HG03575 (cell line): ENCODE results near the gene TCN2.
"Not testable (repeated sequence)": the region's sequence is repeated elsewhere in the genome, so short reads cannot be mapped to it uniquely, and the experiment has no call there.

Experiments
- ATAC-seq: cut with Tn5 transposase; IDR thresholded peaks from one replicate; pipeline ENCODE4 v1.9.1; 2021; ENCODE audit not compliant: unreplicated experiment, insufficient number of reproducible peaks, low FRiP score; ENCODE audit errors: extremely low read depth

Gene TCN2

GRCh38 chr22:30574997-30575671, 31.8 kb upstream of the TCN2 start:
- no peak for ATAC-seq

- ATAC-seq: no peak
Observed at GRCh38 chr22:30575859-30576258, 31.1 kb upstream of the TCN2 start.

GRCh38 chr22:30578481-30578880, 28.5 kb upstream of the TCN2 start:
- ATAC-seq: no peak

- ATAC-seq: no peak
Observed at GRCh38 chr22:30580896-30581295, 26.1 kb upstream of the TCN2 start.

- no peak for ATAC-seq
Observed at GRCh38 chr22:30582051-30582450, 24.9 kb upstream of the TCN2 start.

- no peak for ATAC-seq
Observed at GRCh38 chr22:30582788-30583545, 24.0 kb upstream of the TCN2 start.

- no peak for ATAC-seq
Observed at GRCh38 chr22:30584441-30584840, 22.5 kb upstream of the TCN2 start.

GRCh38 chr22:30586414-30586813, 20.6 kb upstream of the TCN2 start:
- no peak for ATAC-seq

GRCh38 chr22:30591191-30591587, 15.8 kb upstream of the TCN2 start:
- no peak for ATAC-seq

GRCh38 chr22:30591588-30592359, 15.2 kb upstream of the TCN2 start, which contains the start of gene PES1:
Gene PES1, minus strand, starts transcription at chr22:30591910. Its CDS starts 77 bp downstream, at chr22:30591833.
- no peak for ATAC-seq

- ATAC-seq: not testable (repeated sequence)
Observed at GRCh38 chr22:30592360-30592713, 14.6 kb upstream of the TCN2 start.

- ATAC-seq: no peak
Observed at GRCh38 chr22:30596199-30596598, 10.8 kb upstream of the TCN2 start.

- ATAC-seq: no peak
Observed at GRCh38 chr22:30596886-30597285, 10.1 kb upstream of the TCN2 start.

- no peak for ATAC-seq
Observed at GRCh38 chr22:30598986-30599385, 8.0 kb upstream of the TCN2 start.

- no peak for ATAC-seq
Observed at GRCh38 chr22:30600921-30601320, 6.1 kb upstream of the TCN2 start.

- no peak for ATAC-seq
Observed at GRCh38 chr22:30601464-30601863, 5.5 kb upstream of the TCN2 start.

- no peak for ATAC-seq
Observed at GRCh38 chr22:30602049-30602448, 4.9 kb upstream of the TCN2 start.

- no peak for ATAC-seq
Observed at GRCh38 chr22:30603801-30604200, 3.2 kb upstream of the TCN2 start.

GRCh38 chr22:30604723-30605122, 2.3 kb upstream of the TCN2 start:
- ATAC-seq: no peak
